Lower leg skin (tissue), 3 donors: ENCODE measurements around the gene ACSL3.

Experiments
- POLR2A ChIP-seq, 2 donors: fragments of 450-650 bp; IDR thresholded peaks; one replicate each; pipeline ENCODE4 v1.6.1; 2016 to 2017; ENCODE audit warnings: antibody characterized with exemption in 2 of 2, mild to moderate bottlenecking in 1 of 2, moderate library complexity in 1 of 2
- TF ChIP-seq, protein P1 (sequence below), 3 donors: fragments of 450-650 bp; IDR thresholded peaks; one replicate each; pipeline ENCODE4 v1.5.1; 2016; ENCODE audit warnings: antibody characterized with exemption in 3 of 3, mild to moderate bottlenecking in 3 of 3, moderate library complexity in 2 of 3

DNA sequence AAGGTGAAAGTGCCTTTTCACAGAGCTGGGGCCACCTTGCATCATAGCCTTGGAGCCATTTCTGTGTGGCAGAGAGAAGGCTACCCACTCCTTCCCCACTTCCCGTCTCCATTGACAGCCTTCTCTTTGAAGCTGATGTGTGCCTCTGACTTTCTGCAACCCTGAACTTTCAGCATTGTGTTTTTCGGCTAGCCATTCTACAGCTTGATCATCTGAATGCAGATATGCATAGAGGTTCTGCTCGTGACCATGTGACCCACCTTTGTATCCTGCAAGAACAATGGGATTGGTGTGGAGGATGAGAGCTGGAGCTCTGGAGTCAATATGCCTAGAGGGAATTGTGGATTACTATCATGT is 122.1 kb downstream of the ACSL3 start:
- TF ChIP-seq, protein P1, sequence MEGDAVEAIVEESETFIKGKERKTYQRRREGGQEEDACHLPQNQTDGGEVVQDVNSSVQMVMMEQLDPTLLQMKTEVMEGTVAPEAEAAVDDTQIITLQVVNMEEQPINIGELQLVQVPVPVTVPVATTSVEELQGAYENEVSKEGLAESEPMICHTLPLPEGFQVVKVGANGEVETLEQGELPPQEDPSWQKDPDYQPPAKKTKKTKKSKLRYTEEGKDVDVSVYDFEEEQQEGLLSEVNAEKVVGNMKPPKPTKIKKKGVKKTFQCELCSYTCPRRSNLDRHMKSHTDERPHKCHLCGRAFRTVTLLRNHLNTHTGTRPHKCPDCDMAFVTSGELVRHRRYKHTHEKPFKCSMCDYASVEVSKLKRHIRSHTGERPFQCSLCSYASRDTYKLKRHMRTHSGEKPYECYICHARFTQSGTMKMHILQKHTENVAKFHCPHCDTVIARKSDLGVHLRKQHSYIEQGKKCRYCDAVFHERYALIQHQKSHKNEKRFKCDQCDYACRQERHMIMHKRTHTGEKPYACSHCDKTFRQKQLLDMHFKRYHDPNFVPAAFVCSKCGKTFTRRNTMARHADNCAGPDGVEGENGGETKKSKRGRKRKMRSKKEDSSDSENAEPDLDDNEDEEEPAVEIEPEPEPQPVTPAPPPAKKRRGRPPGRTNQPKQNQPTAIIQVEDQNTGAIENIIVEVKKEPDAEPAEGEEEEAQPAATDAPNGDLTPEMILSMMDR (IDR thresholded peaks at IDR 0.05): no peak
- no peak for TF ChIP-seq POLR2A (IDR thresholded peaks at IDR 0.05)
